ENCODE measurements around the gene ITGB8.

ITGB8 gene

DNA sequence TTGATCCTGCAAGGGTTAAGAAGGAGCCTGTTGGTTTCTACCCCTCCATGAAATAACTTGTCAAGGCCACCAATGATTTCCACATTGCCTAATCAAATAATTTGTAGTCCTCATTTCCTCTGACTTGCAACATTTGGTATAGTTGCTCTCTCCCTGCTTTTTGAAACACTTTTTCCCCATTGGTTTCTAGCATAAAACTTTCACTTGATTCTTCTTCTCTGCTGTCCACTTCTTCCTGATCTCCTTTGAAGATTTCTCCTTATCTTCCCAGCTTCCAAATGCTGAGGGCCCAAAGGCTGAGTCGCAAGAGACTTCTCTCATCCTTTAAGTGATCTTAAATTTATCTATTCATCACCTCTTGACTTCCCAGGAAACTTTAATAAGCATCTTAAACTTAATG is 134.2 kb downstream of the ITGB8 start:
- DNase-seq (ENCODE audit: low read depth, low spot score) = no peak
